GM18907 (cell line): ENCODE results near the gene APBB3.
"Not testable (repeated sequence)": the region's sequence is repeated elsewhere in the genome, so short reads cannot be mapped to it uniquely, and the experiment has no call there.

Experiments used
- ATAC-seq: cut with Tn5 transposase; IDR thresholded peaks from one replicate; pipeline ENCODE4 v1.9.1; 2021; ENCODE audit warnings: mild to moderate bottlenecking, moderate library complexity; ENCODE audit not compliant: unreplicated experiment

The APBB3 gene, protein sequence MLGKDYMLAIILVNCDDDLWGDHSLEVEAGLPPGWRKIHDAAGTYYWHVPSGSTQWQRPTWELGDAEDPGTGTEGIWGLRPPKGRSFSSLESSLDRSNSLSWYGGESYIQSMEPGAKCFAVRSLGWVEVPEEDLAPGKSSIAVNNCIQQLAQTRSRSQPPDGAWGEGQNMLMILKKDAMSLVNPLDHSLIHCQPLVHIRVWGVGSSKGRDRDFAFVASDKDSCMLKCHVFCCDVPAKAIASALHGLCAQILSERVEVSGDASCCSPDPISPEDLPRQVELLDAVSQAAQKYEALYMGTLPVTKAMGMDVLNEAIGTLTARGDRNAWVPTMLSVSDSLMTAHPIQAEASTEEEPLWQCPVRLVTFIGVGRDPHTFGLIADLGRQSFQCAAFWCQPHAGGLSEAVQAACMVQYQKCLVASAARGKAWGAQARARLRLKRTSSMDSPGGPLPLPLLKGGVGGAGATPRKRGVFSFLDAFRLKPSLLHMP

DNA sequence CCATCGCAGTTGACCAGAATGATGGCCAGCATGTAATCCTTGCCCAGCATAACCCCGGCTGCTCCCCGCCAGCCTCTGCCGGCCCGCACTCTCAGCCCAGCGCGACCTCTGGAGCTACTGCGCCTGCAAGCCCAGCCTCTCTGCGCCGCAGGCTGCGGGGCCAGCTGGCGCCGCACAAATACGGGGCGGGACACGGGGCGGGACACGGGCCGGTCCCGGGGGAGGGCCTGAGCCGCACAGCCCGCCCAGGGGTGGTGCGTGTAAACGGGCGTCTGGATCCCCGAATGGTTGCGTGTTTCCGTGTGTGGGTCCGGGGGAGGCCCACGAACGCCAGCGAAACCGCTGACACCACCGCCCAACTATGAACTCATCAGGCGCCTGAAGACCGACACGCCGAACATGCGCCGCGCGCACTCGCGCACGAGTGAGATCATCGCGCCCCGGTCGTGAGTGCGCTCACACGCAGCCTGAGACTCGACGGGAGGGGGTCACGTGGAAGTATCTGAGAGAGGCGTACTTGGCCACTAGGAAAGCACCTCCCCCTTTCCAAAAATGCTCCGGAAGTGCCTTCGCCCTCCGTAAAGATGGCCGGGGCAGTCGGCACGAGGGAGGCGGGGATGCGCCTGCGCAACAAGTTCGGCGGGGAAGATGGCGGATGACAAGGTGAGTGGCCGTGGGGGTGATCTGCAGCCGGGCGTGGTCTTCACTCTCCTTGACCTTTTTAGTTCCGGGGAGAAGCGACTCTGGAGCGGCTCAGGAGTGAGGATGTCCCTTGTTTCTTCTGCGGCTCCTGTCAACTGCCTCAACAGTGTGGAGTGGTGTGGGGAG, at the start of gene APBB3, which contains the start of gene SLC35A4:
Gene APBB3, minus strand, starts transcription at position 403 of the 828 bp plus-strand sequence. Its CDS starts 353 bp downstream, at position 50.
Gene SLC35A4, plus strand, starts transcription at position 633 of the 828 bp plus-strand sequence. CDS start 2,342 bp downstream, outside the sequence.
- ATAC-seq: peak; percentile 91

DNA sequence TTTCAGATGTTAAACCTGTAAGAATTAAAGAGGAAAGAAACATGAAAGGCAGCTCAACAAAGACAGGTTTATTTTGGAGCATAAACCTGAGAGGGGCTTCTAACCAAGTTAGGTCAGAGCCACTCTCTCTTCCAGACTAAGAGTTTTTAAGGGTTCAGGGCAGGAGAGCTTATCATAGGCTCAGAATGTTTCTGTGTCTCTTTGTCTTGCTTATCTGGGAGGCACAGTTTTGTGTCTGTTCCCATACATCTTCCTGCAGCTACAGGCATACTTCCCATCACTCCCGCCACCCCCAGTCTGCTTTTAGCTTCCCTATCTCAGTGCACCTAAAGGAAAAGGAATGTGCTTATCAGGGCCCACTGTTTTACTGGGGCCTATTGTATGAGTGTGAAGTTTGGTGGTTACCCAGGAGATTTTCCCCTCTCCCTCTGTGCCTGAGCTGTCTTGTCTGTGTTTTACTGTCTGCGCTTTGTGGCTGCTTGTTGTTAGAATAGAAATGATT, 46.7 kb upstream of the APBB3 start:
- no peak for ATAC-seq

DNA sequence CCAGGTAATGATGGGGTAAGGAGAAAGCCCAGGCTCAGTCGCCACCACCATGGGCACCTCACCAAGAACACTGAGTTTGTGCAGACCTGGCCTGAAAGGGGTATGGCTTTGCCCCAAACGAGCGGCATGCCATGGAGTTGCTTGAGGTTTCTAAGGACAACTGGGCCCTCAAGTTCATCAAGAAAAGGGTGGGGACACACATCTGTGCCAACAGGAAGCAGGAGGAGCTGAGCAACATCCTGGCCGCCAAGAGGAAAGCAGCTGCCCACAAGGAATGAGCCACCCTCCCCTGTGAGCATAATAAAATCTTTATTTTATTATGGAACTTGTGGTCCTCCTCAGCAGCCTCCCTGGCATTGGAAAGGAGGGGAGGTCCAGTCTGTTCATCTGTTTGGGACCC, 44.7 kb upstream of the APBB3 start:
- ATAC-seq: no peak

GRCh38 chr5:140608722-140609121, 44.3 kb upstream of the APBB3 start:
- ATAC-seq: no peak

DNA sequence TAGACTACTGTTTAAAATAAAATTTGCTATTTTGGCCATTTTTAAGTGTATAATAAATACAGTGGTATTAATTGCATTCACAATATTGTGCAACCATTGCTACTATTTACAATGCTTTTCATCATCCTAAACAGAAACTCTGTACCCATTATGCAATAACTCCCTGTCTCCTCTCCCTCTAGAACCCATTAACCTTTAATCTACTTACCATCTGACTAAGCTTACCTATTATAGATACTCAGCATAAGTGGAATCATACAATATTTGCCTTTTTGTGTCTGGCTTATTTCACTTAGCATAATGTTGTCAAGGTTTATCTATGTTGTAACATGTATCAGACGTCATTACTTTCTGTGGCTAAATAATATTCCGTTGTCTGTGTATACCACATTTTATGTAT, 42.6 kb upstream of the APBB3 start:
- no peak for ATAC-seq

DNA sequence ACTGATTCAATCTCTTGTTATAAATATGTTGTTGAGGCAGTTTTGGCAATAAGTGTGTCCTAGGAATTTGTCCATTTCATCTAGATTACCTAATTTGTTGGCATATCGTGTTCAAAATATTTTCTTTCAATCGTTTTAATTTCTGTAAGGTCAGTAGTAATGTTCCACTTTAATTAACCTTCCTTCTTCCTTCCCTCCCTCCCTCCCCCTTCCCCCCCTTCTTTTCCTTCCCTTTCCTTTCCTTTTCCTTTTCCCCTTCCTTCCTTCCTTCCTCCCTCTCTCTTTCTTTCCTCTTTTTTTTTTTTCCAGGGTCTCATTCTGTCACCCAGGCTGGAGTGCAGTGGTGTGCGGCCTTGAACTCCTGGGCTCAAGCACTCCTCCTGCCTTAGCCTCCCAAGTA, 41.5 kb upstream of the APBB3 start:
- ATAC-seq: no peak

DNA sequence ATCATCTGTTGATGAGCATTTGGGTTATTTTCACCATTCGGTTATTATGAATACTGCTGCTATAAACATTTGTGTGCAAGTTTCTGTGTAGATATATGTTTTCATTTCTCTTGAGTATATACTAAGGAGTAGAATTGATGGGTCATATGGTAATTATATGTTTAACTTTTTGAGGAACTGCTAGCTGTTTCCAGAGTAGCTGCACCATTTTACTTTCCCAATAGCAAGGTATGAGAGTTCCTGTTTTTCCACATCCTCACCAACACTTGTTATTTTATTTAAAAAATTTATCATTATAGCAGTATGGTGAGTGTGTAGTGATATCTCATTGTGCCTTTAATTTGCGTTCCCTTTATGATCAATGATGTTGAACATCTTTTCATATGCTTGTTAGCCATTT, 39.3 kb upstream of the APBB3 start:
- ATAC-seq: no peak

DNA sequence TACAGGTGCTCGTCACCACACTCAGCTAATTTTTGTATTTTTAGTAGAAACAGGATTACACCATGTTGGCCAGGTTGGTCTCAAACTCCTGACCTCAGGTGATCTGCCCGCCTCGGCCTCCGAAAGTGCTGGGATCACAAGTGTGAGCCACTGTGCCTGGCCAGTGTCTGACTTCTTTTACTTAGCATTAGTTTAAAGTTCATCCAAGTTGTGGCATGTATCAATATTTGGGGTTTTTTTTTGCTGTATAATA, 39.0 kb upstream of the APBB3 start:
- ATAC-seq: not testable (repeated sequence)

- no peak for ATAC-seq
These were observed 37.7 kb upstream of the APBB3 start for GRCh38 chr5:140602147-140602546.

DNA sequence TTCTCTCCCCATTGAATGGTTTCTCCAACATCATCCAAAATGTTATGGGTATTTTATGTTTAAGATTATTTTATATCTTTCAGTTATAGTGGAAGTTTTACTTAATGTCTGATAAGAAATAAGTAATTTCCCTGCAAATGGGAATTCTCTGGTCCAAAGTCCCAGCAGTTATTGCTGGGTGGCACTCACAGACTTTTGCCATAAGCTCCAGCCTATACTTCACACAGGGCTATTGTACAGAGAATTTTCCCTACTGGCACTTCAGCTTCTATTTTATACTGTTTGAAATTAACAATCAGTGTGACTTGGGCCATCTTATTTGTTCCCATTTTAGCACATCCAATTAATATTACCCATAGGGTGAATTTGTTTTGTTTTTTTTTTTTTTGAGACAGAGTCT, 35.7 kb upstream of the APBB3 start:
- ATAC-seq: no peak

- no peak for ATAC-seq
These were observed 34.4 kb upstream of the APBB3 start for GRCh38 chr5:140598836-140599235.

- no peak for ATAC-seq
These were observed 31.9 kb upstream of the APBB3 start for GRCh38 chr5:140596321-140596741.

GRCh38 chr5:140595538-140596300, 31.3 kb upstream of the APBB3 start:
- no peak for ATAC-seq

GRCh38 chr5:140594169-140594568, 29.8 kb upstream of the APBB3 start:
- ATAC-seq: no peak

DNA sequence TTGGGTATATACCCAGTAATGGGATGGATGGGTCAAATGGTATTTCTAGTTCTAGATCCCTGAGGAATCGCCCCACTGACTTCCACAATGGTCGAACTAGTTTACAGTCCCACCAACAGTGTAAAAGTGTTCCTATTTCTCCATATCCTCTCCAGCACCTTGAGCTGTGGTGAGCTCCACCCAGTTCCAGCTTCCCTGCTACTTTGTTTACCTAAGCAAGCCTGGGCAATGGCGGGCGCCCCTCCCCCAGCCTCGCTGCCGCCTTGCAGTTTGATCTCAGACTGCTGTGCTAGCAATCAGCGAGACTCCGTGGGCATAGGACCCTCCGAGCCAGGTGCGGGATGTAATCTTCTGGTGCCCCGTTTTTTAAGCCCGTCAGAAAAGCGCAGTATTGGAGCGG, 28.7 kb upstream of the APBB3 start:
- not testable (repeated sequence) for ATAC-seq

DNA sequence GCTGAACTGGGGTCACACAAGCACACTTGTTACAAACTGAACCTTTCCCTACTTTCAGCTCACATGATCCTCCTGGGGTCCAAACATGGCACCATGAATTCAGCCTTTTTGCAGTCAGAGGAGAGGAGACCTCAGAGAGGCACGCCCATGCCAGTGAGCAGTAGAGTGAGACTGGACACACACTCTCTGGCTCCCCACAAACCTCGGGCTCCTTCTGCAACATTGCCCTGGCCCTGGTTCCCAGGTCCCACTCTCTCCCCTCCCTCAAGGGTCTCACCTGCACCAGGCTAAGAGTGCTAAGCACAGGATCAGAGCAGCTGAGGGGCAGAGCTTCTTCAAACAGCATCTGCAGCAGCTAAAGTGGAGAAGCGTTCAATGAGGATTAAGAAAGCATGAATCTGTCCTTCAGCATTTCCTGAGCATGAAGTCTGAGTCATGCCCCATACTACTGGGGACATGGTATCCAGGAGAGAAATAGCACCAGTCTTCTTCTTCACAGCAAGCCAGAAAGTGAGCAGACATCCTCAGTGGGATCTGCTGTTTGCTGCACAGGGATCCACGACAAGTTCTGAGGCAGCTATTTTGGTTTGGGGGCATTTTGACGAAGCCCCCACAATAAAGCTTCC, 27.5 kb upstream of the APBB3 start:
- ATAC-seq: no peak

DNA sequence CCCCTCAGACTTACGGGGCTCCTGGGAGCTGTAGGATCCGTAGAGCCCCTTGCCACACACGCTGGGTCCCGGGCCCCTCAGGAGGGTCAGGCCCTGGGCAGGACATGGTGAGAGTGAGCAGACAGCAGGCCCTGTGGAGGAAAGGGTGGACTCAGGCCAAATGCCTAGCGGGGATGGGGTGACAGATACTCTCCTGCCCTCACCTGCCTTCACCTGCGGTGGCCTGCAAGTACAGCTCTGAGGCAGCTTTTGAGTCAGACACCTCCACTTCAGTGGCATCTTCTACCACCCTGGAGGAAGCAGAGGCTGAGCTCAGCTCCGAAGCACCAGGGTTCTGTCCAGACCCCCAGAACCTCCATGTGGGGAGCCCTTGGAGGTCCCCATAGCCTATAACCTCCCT, 26.5 kb upstream of the APBB3 start:
- no peak for ATAC-seq

DNA sequence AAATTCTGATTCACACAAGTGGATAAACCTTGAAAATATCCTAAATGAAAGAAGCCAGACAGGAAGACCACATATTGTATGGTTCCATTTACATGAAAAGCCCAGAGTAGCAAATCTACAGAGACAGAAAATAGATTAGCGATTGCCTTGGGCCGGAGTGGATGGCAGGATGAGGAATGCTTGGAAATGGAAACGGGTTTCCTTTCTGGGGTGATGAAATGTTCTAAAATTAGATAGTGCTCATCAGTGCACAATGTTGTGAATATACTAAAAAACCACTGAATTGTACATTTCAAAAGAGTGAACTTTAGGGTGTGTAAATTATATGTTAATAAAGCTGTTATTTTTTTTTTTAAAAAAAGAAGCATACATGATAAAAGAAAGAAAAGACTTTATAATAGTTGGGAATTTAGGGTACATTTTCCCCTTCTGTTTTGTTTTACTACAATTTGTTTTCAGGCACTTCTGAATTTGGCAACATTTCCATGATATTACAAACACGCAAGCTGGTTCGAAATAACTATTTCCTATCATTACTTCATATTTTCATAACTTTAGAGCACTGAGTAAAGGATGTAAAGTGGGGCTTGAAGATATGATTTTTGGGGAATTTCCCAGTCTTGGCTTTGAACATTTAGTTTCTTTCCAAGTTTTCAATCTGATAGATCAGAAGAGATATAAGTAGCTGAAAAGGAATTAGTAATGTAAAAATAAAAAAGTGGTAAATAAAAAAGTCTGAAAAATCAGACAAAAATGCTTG, 24.1 kb upstream of the APBB3 start:
- no peak for ATAC-seq

GRCh38 chr5:140587495-140587894, 23.1 kb upstream of the APBB3 start:
- no peak for ATAC-seq

GRCh38 chr5:140579188-140579747, 14.9 kb upstream of the APBB3 start:
- not testable (repeated sequence) for ATAC-seq
